HCT116 (cell line): ENCODE results near the gene AXIN1. TPM values are rescaled to one million over a fixed set of nuclear protein-coding genes. Genes with fewer than 3 reads are reported as not detected.

Experiments used
- ATAC-seq: fragments of 200-7000 bp; cut with Tn5 transposase; 2 replicates; pipeline ENCODE4 v1.9.1; 2020; ENCODE audit warnings: mild to moderate bottlenecking, moderate library complexity
- BruUV-seq: library from RNA; stranded (reverse); fragments of 400-500 nt; replicated peaks from 2 replicates; lab custom pipeline; 2021; lab: Mats Ljungman, UMichigan
- CTCF ChIA-PET: fragments of 300-600 bp; sonication (Branson Sonifier 250); formaldehyde crosslinking; loops from one replicate; lab custom pipeline; 2021; ENCODE audit warnings: antibody characterized with exemption; lab: Charles Lee
- POLR2A ChIA-PET: fragments of 300-600, 350-600 bp; sonication (Branson Sonifier 250); formaldehyde crosslinking; loops from one replicate; lab custom pipeline; 2021; ENCODE audit warnings: antibody characterized with exemption; lab: Charles Lee
- RAD21 ChIA-PET, 2 experiments: fragments of 300-600 bp; sonication (Branson Sonifier 250); formaldehyde crosslinking; loops; one replicate each; lab custom pipeline; 2023; ENCODE audit warnings: low total read pairs in 2 of 2; ENCODE audit not compliant: uncharacterized antibody in 2 of 2, unreplicated experiment in 2 of 2, low non-redundant PET in 1 of 2; lab: Charles Lee
- DNase-seq: peaks from one replicate; pipeline ENCODE4 v3.0.0-alpha.2; 2010; ENCODE audit warnings: low read depth, low spot score
- H2AFZ ChIP-seq: fragments of 200-600 bp; shearing (Covaris generic), sonication (generic); 2 replicates; pipeline ENCODE4 v1.6.1; 2017; ENCODE audit warnings: low read depth, mixed run types, mixed read lengths, antibody characterized with exemption, low read length; ENCODE audit not compliant: poor library complexity, severe bottlenecking
- H3K27ac ChIP-seq: 2 replicates; pipeline ENCODE4 v1.5.1; 2012; ENCODE audit warnings: low read depth, low read length
- H3K27me3 ChIP-seq: fragments of 200-600 bp; sonication (generic); 2 replicates; pipeline ENCODE4 v1.6.1; 2016; ENCODE audit warnings: mixed run types, low read length, mixed read lengths; ENCODE audit not compliant: insufficient read depth
- H3K36me3 ChIP-seq, 2 experiments: fragments of 200-500 bp in 1 of 2; fragments of 200-600 bp in 1 of 2; sonication (Bioruptor generic) in 1 of 2; sonication (generic) in 1 of 2; 2 replicates each; pipeline versions ENCODE4 v1.5.1 to v1.6.1; 2014 to 2016; ENCODE audit warnings: low read length in 2 of 2, inconsistent platforms in 1 of 2, mixed read lengths in 1 of 2, mixed run types in 1 of 2; ENCODE audit not compliant: insufficient read depth in 2 of 2, control insufficient read depth in 1 of 2
- H3K4me1 ChIP-seq, 2 experiments: fragments of 200-600 bp in 1 of 2; sonication (generic) in 1 of 2; 2 replicates each; pipeline versions ENCODE4 v1.5.1 to v1.6.1; 2012 to 2017; ENCODE audit warnings: low read length in 2 of 2, inconsistent platforms in 1 of 2, mild to moderate bottlenecking in 1 of 2, mixed read lengths in 1 of 2, mixed run types in 1 of 2, moderate library complexity in 1 of 2; ENCODE audit not compliant: insufficient read depth in 2 of 2, control insufficient read depth in 1 of 2
- H3K4me2 ChIP-seq: fragments of 200-600 bp; sonication (generic); 2 replicates; pipeline ENCODE4 v1.6.1; 2017; ENCODE audit warnings: mixed run types, low read length, mixed read lengths
- H3K4me3 ChIP-seq, 2 experiments: fragments of 200-600 bp in 1 of 2; sonication (generic) in 1 of 2; replicated peaks in 1 of 2; 2 replicates each; pipeline ENCODE4 v1.5.1; 2011 to 2016; ENCODE audit warnings: low read length in 2 of 2, control low read depth in 1 of 2, low read depth in 1 of 2, mild to moderate bottlenecking in 1 of 2, mixed read lengths in 1 of 2, mixed run types in 1 of 2
- H3K79me2 ChIP-seq: fragments of 200-600 bp; sonication (generic); 2 replicates; pipeline ENCODE4 v1.6.1; 2017; ENCODE audit warnings: mild to moderate bottlenecking, mixed run types, low read length, moderate library complexity, mixed read lengths; ENCODE audit not compliant: insufficient read depth
- H3K9ac ChIP-seq: fragments of 200-600 bp; sonication (generic); 2 replicates; pipeline ENCODE4 v1.6.1; 2016; ENCODE audit warnings: low read length, mixed read lengths
- H3K9me2 ChIP-seq: fragments of 200-600 bp; sonication (generic), shearing (Covaris generic); 2 replicates; pipeline ENCODE4 v1.6.1; 2017; ENCODE audit warnings: mixed run types, mild to moderate bottlenecking, moderate library complexity; ENCODE audit not compliant: insufficient read depth
- H3K9me3 ChIP-seq, 2 experiments: fragments of 200-500 bp in 1 of 2; fragments of 200-600 bp in 1 of 2; sonication (Bioruptor generic) in 1 of 2; sonication (generic) in 1 of 2; 2 replicates each; pipeline ENCODE4 v1.6.1; 2014 to 2017; ENCODE audit warnings: low read length in 2 of 2, mixed read lengths in 2 of 2, inconsistent platforms in 1 of 2, low read depth in 1 of 2, mild to moderate bottlenecking in 1 of 2, mixed run types in 1 of 2, moderate library complexity in 1 of 2; ENCODE audit not compliant: control insufficient read depth in 1 of 2, insufficient read depth in 1 of 2
- H4K20me1 ChIP-seq: fragments of 200-600 bp; sonication (generic), shearing (Covaris generic); 2 replicates; pipeline ENCODE4 v1.6.1; 2017; ENCODE audit warnings: mixed run types, mild to moderate bottlenecking, moderate library complexity; ENCODE audit not compliant: insufficient read depth
- CBX3 ChIP-seq: IDR thresholded peaks from 2 replicates; pipeline ENCODE4 v1.6.1; 2012; ENCODE audit warnings: low read depth
- CEBPB ChIP-seq: IDR thresholded peaks from 2 replicates; pipeline ENCODE4 v1.6.1; 2012; ENCODE audit warnings: low read depth
- EGR1 ChIP-seq: IDR thresholded peaks from 2 replicates; pipeline ENCODE4 v1.6.1; 2012; ENCODE audit warnings: low read depth
- ELF1 ChIP-seq: IDR thresholded peaks from 2 replicates; pipeline ENCODE4 v1.6.1; 2012; ENCODE audit warnings: low read depth, borderline replicate concordance
- EZH2phosphoT487 ChIP-seq: fragments of 200-600 bp; IDR thresholded peaks from 2 replicates; pipeline ENCODE4 v1.6.1; 2018; ENCODE audit warnings: antibody characterized with exemption, borderline replicate concordance
- FOSL1 ChIP-seq: IDR thresholded peaks from 2 replicates; pipeline ENCODE4 v1.6.1; 2012; ENCODE audit warnings: low read depth
- JUND ChIP-seq: IDR thresholded peaks from 2 replicates; pipeline ENCODE4 v1.6.1; 2012
- POLR2AphosphoS5 ChIP-seq: IDR thresholded peaks from 2 replicates; pipeline ENCODE4 v1.6.1; 2011; ENCODE audit warnings: mild to moderate bottlenecking, low read depth, low read length, moderate library complexity
- RAD21 ChIP-seq: IDR thresholded peaks from 2 replicates; pipeline ENCODE4 v1.6.1; 2012; ENCODE audit warnings: low read depth, mild to moderate bottlenecking
- SIN3A ChIP-seq: IDR thresholded peaks from 2 replicates; pipeline ENCODE4 v1.6.1; 2012; ENCODE audit warnings: low read depth
- SP1 ChIP-seq: IDR thresholded peaks from 2 replicates; pipeline ENCODE4 v1.6.1; 2012; ENCODE audit warnings: low read depth
- SRF ChIP-seq: IDR thresholded peaks from 2 replicates; pipeline ENCODE4 v1.6.1; 2012; ENCODE audit warnings: low read depth
- YY1 ChIP-seq: IDR thresholded peaks from 2 replicates; pipeline ENCODE4 v1.6.1; 2011; ENCODE audit warnings: low read length, low read depth, moderate library complexity, mild to moderate bottlenecking; ENCODE audit not compliant: insufficient replicate concordance; ENCODE audit errors: extremely low read depth
- intact Hi-C: fragments of 100-400 bp; cut with micrococcal nuclease; formaldehyde crosslinking; loops from 2 replicates; pipeline ENCODE4 v1.10.0; 2022
- total RNA-seq: library from RNA; stranded (reverse); gene quantifications from one replicate; pipeline ENCODE4 v1.2.1, GENCODE V29; 2021; ENCODE audit not compliant: unreplicated experiment
- TF ChIP-seq, protein P1 (sequence below): IDR thresholded peaks from 2 replicates; pipeline ENCODE4 v1.6.1; 2011; ENCODE audit warnings: mild to moderate bottlenecking, low read length, moderate library complexity; ENCODE audit not compliant: insufficient replicate concordance; ENCODE audit errors: extremely low read depth
- TF ChIP-seq, protein P2 (sequence below): IDR thresholded peaks from 2 replicates; pipeline ENCODE4 v1.6.1; 2012; ENCODE audit warnings: low read depth
- TF ChIP-seq, protein P3 (sequence below): IDR thresholded peaks from 2 replicates; pipeline ENCODE4 v1.6.1; 2012
- TF ChIP-seq, protein P4 (sequence below), 3 experiments: fragments of 200-600 bp in 1 of 3; sonication (generic) in 1 of 3; IDR thresholded peaks in 2 of 3; conservative IDR thresholded peaks in 1 of 3; 2 replicates each; pipeline ENCODE4 v1.5.1; 2012 to 2017; ENCODE audit warnings: low read depth in 2 of 3, low read length in 2 of 3, antibody characterized with exemption in 1 of 3, borderline replicate concordance in 1 of 3, control low read depth in 1 of 3, mild to moderate bottlenecking in 1 of 3, mixed read lengths in 1 of 3, mixed run types in 1 of 3, moderate library complexity in 1 of 3; ENCODE audit not compliant: insufficient read depth in 1 of 3

The AXIN1 gene
- total RNA-seq, 1 experiment from 2014 or later = 20.2 TPM

DNA sequence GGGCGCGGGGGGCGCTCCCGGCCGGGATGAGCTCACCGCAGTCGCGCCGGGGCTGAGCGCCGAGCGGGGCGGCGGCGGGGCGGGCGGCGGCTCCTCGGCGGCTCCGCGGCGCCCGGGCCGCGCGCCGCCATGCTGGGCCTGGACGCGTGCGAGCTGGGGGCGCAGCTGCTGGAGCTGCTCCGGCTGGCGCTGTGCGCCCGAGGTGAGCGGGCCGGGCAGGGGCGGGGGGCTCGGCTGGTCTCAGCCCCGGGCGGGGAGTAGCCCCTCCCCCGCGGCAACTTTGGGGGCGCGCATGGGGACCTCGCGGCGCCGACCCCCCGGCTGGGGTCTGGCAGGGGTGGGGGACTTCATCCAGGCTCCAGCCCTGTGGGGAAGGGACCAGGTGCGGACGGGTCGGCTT is 72.0 kb downstream of the AXIN1 start, which contains the start of gene ARHGDIG (continued):
- TF ChIP-seq RAD21 (no peak), YY1 (no peak), ELF1 (no peak), EZH2phosphoT487 (no peak)

DNA sequence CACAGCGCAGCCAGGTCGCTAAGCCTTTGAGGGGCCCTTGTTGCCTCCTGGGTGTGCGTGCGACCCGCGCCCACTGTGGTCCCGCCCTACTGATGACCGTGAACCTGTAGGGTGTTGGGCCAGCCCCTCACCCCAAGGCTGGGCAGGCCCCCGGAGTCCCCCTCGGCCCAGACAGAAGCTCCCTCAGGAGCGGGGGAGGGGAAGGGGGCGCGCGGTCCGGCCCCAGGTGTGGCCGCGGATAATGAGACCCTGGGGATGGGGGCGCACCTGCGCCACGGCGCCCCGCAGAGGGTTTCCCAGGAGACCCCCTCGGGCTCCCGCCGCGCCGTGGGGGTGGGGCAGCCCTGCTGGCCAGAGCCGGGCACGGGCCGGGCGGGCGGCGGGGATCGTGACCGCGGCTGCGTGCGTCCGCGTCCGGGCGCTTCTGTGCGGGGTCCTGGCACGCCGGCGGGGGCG is 72.5 kb downstream of the AXIN1 start:
- RAD21 ChIA-PET = no interaction called here
- H3K4me3 ChIP-seq = no peak overlapping the region

More for the DNA sequence above, 72.5 kb downstream of the AXIN1 start:
- ATAC-seq (no peak), DNase-seq (no peak)
- Histone ChIP-seq H3K27ac (no peak overlapping the region), H3K4me1 (no peaks in the 10 kb centered on the region), H3K79me2 (no peaks in the 10 kb centered on the region), H3K36me3 (no peaks in the 10 kb centered on the region), H3K9me3 (no peaks in the 10 kb centered on the region), H3K27me3 (no peaks in the 10 kb centered on the region), H2AFZ (no peak overlapping the region), H3K4me2 (no peak overlapping the region), H3K9ac (no peak overlapping the region), H3K9me2 (no peaks in the 10 kb centered on the region), H4K20me1 (no peaks in the 10 kb centered on the region)
- intact Hi-C loops = no loop called here
- POLR2A ChIA-PET = no interaction called here
- CTCF ChIA-PET = no interaction called here
- no TSS peak for BruUV-seq
- TF ChIP-seq SRF (no peak), JUND (no peak), EZH2phosphoT487 (no peak), EGR1 (no peak), SP1 (no peak), ELF1 (no peak), CEBPB (no peak), FOSL1 (no peak), YY1 (no peak), RAD21 (no peak), SIN3A (no peak), POLR2AphosphoS5 (no peak), CBX3 (no peak)
- TF ChIP-seq, protein P1, sequence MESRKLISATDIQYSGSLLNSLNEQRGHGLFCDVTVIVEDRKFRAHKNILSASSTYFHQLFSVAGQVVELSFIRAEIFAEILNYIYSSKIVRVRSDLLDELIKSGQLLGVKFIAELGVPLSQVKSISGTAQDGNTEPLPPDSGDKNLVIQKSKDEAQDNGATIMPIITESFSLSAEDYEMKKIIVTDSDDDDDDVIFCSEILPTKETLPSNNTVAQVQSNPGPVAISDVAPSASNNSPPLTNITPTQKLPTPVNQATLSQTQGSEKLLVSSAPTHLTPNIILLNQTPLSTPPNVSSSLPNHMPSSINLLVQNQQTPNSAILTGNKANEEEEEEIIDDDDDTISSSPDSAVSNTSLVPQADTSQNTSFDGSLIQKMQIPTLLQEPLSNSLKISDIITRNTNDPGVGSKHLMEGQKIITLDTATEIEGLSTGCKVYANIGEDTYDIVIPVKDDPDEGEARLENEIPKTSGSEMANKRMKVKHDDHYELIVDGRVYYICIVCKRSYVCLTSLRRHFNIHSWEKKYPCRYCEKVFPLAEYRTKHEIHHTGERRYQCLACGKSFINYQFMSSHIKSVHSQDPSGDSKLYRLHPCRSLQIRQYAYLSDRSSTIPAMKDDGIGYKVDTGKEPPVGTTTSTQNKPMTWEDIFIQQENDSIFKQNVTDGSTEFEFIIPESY = no peak
- TF ChIP-seq, protein P2, sequence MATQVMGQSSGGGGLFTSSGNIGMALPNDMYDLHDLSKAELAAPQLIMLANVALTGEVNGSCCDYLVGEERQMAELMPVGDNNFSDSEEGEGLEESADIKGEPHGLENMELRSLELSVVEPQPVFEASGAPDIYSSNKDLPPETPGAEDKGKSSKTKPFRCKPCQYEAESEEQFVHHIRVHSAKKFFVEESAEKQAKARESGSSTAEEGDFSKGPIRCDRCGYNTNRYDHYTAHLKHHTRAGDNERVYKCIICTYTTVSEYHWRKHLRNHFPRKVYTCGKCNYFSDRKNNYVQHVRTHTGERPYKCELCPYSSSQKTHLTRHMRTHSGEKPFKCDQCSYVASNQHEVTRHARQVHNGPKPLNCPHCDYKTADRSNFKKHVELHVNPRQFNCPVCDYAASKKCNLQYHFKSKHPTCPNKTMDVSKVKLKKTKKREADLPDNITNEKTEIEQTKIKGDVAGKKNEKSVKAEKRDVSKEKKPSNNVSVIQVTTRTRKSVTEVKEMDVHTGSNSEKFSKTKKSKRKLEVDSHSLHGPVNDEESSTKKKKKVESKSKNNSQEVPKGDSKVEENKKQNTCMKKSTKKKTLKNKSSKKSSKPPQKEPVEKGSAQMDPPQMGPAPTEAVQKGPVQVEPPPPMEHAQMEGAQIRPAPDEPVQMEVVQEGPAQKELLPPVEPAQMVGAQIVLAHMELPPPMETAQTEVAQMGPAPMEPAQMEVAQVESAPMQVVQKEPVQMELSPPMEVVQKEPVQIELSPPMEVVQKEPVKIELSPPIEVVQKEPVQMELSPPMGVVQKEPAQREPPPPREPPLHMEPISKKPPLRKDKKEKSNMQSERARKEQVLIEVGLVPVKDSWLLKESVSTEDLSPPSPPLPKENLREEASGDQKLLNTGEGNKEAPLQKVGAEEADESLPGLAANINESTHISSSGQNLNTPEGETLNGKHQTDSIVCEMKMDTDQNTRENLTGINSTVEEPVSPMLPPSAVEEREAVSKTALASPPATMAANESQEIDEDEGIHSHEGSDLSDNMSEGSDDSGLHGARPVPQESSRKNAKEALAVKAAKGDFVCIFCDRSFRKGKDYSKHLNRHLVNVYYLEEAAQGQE = no peak
- TF ChIP-seq, protein P3, sequence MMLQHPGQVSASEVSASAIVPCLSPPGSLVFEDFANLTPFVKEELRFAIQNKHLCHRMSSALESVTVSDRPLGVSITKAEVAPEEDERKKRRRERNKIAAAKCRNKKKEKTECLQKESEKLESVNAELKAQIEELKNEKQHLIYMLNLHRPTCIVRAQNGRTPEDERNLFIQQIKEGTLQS = no peak
- TF ChIP-seq, protein P4, sequence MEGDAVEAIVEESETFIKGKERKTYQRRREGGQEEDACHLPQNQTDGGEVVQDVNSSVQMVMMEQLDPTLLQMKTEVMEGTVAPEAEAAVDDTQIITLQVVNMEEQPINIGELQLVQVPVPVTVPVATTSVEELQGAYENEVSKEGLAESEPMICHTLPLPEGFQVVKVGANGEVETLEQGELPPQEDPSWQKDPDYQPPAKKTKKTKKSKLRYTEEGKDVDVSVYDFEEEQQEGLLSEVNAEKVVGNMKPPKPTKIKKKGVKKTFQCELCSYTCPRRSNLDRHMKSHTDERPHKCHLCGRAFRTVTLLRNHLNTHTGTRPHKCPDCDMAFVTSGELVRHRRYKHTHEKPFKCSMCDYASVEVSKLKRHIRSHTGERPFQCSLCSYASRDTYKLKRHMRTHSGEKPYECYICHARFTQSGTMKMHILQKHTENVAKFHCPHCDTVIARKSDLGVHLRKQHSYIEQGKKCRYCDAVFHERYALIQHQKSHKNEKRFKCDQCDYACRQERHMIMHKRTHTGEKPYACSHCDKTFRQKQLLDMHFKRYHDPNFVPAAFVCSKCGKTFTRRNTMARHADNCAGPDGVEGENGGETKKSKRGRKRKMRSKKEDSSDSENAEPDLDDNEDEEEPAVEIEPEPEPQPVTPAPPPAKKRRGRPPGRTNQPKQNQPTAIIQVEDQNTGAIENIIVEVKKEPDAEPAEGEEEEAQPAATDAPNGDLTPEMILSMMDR (IDR thresholded peaks at IDR 0.05 in 2 of 3, conservative IDR thresholded peaks at IDR 0.05 in 1 of 3; ENCODE audit: borderline replicate concordance in 1 of 3, insufficient read depth in 1 of 3, low read depth in 2 of 3, low read length in 2 of 3) = no peak
